ENCODE data around the gene DLG2. TPM values are rescaled to one million over a fixed set of nuclear protein-coding genes. Genes with fewer than 3 reads are reported as not detected.

DLG2 gene
- polyA plus RNA-seq, 3 donors: 0.24 to 0.39 TPM; not detected in 1

DNA sequence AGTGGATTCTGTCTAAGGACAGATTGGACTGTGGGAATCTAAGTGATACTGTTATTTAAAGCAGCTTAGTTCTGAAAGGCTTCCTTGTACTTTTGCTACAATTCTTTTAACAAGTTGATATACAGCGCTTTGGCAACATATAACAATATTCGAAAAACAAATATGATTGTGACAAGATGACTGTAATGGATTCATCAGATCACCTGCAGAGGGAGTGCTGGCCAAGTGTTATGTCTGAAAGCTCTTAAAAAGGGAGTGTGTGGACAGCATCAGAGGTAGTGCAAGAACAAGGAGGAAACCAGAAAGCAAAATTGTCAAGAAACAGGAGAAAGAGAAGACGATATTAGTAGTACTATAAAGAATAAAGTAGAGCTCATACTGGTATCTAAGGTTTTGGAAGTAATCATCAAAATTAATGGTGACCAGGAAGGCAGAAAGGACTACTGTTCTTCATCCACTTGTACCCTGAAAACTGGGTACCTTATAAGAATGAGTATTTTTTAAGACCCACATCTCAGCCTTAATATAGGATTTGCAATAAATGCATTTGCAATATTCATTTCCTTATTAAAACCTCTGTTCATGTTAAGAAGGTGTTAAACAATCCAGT is 1229.0 kb downstream of the DLG2 start:
- Histone ChIP-seq H2AFZ (ENCODE audit: insufficient read depth, low read depth, low read length, poor library complexity, severe bottlenecking) (no peak overlapping the region), H3K27me3 (ENCODE audit: control insufficient read depth in 2 of 2, insufficient read depth in 2 of 2, low read length in 2 of 2) (no peaks in the 10 kb centered on the region), H3K4me1 (ENCODE audit: control insufficient read depth in 1 of 2, insufficient read depth in 2 of 2, low read length in 2 of 2) (no peaks in the 10 kb centered on the region), H3K9ac (ENCODE audit: insufficient read depth, low read length, poor library complexity, severe bottlenecking) (no peak overlapping the region), H4K20me1 (ENCODE audit: insufficient read depth, low read length) (no peaks in the 10 kb centered on the region), H3K79me2 (ENCODE audit: insufficient read depth, low read length) (no peaks in the 10 kb centered on the region), H3K4me2 (replicated peaks; ENCODE audit: extremely low read depth, low read length, poor library complexity, severe bottlenecking) (no peak overlapping the region), H3K4me3 (replicated peaks in 1 of 3; ENCODE audit: low read depth in 2 of 3, low read length in 3 of 3) (no peak overlapping the region), H3K9me3 (replicated peaks in 1 of 2; ENCODE audit: control insufficient read depth in 1 of 2, insufficient read depth in 1 of 2, low read length in 2 of 2) (no peaks in the 10 kb centered on the region), H3K27ac (ENCODE audit: low read depth in 1 of 2, low read length in 2 of 2) (no peak overlapping the region), H3K36me3 (replicated peaks in 1 of 2; ENCODE audit: control insufficient read depth in 1 of 2, insufficient read depth in 2 of 2, low read length in 2 of 2) (no peaks in the 10 kb centered on the region)
- TF ChIP-seq, protein P1, sequence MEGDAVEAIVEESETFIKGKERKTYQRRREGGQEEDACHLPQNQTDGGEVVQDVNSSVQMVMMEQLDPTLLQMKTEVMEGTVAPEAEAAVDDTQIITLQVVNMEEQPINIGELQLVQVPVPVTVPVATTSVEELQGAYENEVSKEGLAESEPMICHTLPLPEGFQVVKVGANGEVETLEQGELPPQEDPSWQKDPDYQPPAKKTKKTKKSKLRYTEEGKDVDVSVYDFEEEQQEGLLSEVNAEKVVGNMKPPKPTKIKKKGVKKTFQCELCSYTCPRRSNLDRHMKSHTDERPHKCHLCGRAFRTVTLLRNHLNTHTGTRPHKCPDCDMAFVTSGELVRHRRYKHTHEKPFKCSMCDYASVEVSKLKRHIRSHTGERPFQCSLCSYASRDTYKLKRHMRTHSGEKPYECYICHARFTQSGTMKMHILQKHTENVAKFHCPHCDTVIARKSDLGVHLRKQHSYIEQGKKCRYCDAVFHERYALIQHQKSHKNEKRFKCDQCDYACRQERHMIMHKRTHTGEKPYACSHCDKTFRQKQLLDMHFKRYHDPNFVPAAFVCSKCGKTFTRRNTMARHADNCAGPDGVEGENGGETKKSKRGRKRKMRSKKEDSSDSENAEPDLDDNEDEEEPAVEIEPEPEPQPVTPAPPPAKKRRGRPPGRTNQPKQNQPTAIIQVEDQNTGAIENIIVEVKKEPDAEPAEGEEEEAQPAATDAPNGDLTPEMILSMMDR (IDR thresholded peaks at IDR 0.05): no peak
- WGBS (ENCODE audit: insufficient coverage): 92% methylated on average over 2 of the region's 3 CpGs
- no peaks in the 10 kb centered on the region for H3K27me3 Mint-ChIP-seq (ENCODE audit: low read depth in 3 of 3)
- no peaks in the 10 kb centered on the region for H3K9me3 Mint-ChIP-seq
- H3K4me3 Mint-ChIP-seq: no peak overlapping the region
- DNase-seq: no peak
- no peaks in the 10 kb centered on the region for H3K36me3 Mint-ChIP-seq
- intact Hi-C loops (cut with micrococcal nuclease): no loop called here
- no peaks in the 10 kb centered on the region for H3K4me1 Mint-ChIP-seq
- H3K27ac Mint-ChIP-seq: no peak overlapping the region

DNA sequence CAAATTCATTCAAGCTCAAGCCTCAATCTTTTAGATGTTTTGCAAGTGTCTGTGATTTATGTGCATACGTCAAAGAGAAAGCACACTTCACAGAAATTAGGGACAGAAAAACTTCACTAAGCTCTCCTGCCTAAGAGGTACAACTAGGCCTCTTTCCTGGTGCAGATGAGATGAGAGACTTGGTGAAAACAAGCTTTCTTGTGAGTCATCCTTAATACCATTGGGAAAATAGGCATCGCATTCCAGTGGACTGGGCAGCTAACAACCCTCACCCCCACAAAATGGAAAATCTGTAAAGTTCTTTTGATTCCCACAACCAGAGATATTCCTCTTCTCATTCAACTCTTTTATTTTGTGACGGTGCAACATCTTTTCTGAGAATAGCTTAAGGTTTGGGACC is 1230.6 kb downstream of the DLG2 start:
- Mint-ChIP-seq H3K36me3 (no peaks in the 10 kb centered on the region), H3K9me3 (no peaks in the 10 kb centered on the region), H3K4me1 (no peaks in the 10 kb centered on the region), H3K4me3 (no peak overlapping the region), H3K27ac (no peak overlapping the region), H3K27me3 (ENCODE audit: low read depth in 3 of 3) (no peaks in the 10 kb centered on the region)
- H2AFZ ChIP-seq (ENCODE audit: insufficient read depth, low read depth, low read length, poor library complexity, severe bottlenecking): no peak overlapping the region
- no peak overlapping the region for H3K4me3 ChIP-seq (replicated peaks in 1 of 3; ENCODE audit: low read depth in 2 of 3, low read length in 3 of 3)
- intact Hi-C loops (cut with micrococcal nuclease): no loop called here
- DNase-seq: no peak
- TF ChIP-seq, protein P1 (IDR thresholded peaks at IDR 0.05): no peak
- H3K4me2 ChIP-seq (replicated peaks; ENCODE audit: extremely low read depth, low read length, poor library complexity, severe bottlenecking): no peak overlapping the region
- H3K36me3 ChIP-seq (replicated peaks in 1 of 2; ENCODE audit: control insufficient read depth in 1 of 2, insufficient read depth in 2 of 2, low read length in 2 of 2): no peaks in the 10 kb centered on the region
- no peak overlapping the region for H3K27ac ChIP-seq (ENCODE audit: low read depth in 1 of 2, low read length in 2 of 2)
- no peaks in the 10 kb centered on the region for H3K79me2 ChIP-seq (ENCODE audit: insufficient read depth, low read length)
- H3K27me3 ChIP-seq (ENCODE audit: control insufficient read depth in 2 of 2, insufficient read depth in 2 of 2, low read length in 2 of 2): no peaks in the 10 kb centered on the region
- WGBS (ENCODE audit: insufficient coverage): no CpG with 5 or more reads among the region's 3 CpGs
- no peak overlapping the region for H3K9ac ChIP-seq (ENCODE audit: insufficient read depth, low read length, poor library complexity, severe bottlenecking)
- H4K20me1 ChIP-seq (ENCODE audit: insufficient read depth, low read length): no peaks in the 10 kb centered on the region
- H3K9me3 ChIP-seq (replicated peaks in 1 of 2; ENCODE audit: control insufficient read depth in 1 of 2, insufficient read depth in 1 of 2, low read length in 2 of 2): no peaks in the 10 kb centered on the region
- H3K4me1 ChIP-seq (ENCODE audit: control insufficient read depth in 1 of 2, insufficient read depth in 2 of 2, low read length in 2 of 2): no peaks in the 10 kb centered on the region

Measured in CD14-positive monocyte (primary cell).